HG03064 (cell line): ENCODE data around the gene DONSON.

ENCODE experiments used
- ATAC-seq: cut with Tn5 transposase; IDR thresholded peaks from one replicate; pipeline ENCODE4 v1.9.1; 2021; ENCODE audit warnings: low read depth; ENCODE audit not compliant: unreplicated experiment

DONSON gene

GRCh38 chr21:33562389-33562788 lies 26.1 kb downstream of the DONSON start:
- ATAC-seq: no peak

GRCh38 chr21:33561373-33561772 lies 27.1 kb downstream of the DONSON start:
- ATAC-seq: no peak

GRCh38 chr21:33560965-33561364 lies 27.5 kb downstream of the DONSON start:
- no peak for ATAC-seq

DNA sequence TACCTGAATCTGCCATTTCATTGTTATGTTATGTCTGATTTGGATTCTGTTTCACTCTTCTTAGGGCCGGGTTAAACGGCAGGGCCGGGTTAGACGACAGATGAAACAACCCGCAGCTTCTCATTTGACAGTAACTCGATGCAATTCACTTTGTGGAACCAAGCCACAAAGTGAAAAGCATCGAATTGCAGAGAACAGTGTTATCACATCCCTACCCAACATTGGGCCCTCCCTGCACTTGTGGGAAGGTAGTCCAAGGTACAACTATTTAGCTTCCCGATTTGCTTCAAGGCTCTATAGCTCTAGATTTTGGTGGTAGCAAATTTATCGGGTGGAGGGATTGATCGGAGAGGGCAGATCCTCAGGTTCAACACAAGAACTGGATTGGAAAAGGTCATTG lies 28.7 kb downstream of the DONSON start:
- ATAC-seq: no peak

DNA sequence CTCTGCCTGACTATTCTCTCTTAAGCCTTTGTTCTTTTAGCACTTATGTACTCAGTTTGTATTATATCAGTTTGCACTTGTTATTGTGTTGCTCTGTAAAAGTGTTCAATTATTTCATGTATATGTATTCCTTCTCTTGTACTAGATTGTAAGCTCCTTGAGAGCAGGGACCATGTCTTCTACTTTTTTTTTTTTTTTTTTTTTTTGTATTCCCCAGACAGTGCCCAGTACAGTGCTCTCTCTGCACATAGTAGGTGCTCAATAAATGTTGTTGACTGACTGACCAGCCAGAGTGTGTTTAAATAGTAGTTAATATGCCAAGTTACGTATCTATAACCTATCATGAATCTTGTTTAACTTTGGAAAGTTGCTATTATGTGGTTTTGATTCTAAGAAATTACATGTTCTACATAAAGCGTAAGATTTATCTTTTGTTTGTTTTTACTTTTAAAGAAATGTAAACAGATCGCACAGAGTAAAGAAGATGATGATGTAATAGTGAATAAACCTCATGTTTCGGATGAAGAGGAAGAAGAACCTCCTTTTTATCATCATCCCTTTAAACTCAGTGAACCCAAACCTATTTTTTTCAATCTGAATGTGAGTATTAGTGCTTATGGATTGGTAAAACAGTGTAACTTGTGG lies 29.6 kb downstream of the DONSON start:
- ATAC-seq: no peak

- ATAC-seq: no peak
Measured at GRCh38 chr21:33557447-33557846, 31.0 kb downstream of the DONSON start.

DNA sequence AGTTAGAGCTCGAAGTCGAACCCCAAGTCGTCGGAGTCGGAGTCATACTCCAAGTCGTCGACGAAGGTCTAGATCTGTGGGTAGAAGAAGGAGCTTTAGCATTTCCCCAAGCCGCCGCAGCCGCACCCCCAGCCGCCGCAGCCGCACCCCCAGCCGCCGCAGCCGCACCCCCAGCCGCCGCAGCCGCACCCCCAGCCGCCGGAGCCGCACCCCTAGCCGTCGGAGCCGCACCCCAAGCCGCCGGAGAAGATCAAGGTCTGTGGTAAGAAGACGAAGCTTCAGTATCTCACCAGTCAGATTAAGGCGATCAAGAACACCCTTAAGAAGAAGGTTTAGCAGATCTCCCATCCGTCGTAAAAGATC lies 33.5 kb downstream of the DONSON start:
- no peak for ATAC-seq

DNA sequence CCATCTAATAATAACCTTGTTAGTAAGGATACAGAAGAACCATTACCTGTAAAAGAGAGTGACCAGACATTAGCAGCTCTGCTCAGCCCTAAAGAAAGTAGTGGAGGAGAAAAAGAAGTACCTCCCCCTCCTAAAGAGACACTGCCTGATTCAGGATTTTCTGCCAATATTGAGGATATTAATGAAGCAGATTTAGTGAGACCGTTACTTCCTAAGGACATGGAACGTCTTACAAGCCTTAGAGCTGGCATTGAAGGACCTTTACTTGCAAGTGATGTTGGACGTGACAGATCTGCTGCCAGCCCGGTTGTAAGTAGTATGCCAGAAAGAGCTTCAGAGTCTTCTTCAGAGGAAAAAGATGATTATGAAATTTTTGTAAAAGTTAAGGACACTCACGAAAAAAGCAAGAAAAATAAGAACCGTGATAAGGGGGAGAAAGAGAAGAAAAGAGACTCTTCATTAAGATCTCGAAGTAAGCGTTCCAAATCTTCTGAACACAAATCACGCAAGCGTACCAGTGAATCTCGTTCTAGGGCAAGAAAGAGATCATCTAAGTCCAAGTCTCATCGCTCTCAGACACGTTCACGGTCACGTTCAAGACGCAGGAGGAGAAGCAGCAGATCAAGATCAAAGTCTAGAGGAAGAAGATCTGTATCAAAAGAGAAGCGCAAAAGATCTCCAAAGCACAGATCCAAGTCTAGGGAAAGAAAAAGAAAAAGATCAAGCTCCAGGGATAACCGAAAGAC lies 34.1 kb downstream of the DONSON start:
- no peak for ATAC-seq

DNA sequence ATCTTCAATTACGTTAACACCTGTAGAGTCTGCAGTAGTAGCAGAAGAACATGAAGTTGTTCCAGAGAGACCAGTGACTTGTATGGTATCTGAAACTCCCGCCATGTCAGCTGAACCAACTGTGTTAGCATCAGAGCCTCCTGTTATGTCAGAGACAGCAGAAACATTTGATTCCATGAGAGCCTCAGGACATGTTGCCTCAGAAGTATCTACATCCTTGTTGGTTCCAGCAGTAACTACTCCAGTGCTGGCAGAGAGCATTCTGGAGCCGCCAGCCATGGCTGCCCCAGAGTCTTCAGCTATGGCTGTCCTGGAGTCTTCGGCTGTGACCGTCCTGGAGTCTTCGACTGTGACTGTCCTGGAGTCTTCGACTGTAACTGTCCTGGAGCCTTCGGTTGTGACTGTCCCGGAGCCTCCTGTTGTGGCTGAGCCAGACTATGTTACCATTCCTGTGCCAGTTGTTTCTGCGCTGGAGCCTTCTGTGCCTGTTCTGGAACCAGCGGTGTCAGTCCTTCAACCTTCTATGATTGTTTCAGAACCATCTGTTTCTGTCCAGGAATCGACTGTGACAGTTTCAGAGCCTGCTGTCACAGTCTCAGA lies 35.4 kb downstream of the DONSON start:
- ATAC-seq: no peak

GRCh38 chr21:33552093-33552998 lies 36.1 kb downstream of the DONSON start:
- no peak for ATAC-seq

GRCh38 chr21:33551664-33552063 lies 36.8 kb downstream of the DONSON start:
- no peak for ATAC-seq

DNA sequence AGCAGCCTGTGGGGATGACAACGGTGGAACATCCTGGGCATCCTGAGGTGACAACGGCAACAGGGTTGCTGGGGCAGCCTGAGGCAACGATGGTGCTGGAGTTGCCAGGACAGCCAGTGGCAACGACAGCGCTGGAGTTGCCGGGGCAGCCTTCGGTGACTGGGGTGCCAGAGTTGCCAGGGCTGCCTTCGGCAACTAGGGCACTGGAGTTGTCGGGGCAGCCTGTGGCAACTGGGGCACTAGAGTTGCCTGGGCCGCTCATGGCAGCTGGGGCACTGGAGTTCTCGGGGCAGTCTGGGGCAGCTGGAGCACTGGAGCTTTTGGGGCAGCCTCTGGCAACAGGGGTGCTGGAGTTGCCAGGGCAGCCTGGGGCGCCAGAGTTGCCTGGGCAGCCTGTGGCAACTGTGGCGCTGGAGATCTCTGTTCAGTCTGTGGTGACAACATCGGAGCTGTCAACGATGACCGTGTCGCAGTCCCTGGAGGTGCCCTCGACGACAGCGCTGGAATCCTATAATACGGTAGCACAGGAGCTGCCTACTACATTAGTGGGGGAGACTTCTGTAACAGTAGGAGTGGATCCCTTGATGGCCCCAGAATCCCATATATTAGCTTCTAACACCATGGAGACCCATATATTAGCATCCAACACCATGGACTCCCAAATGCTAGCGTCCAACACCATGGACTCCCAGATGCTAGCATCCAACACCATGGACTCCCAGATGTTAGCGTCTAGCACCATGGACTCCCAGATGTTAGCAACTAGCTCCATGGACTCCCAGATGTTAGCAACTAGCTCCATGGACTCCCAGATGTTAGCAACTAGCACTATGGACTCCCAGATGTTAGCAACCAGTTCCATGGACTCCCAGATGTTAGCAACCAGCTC lies 37.5 kb downstream of the DONSON start:
- ATAC-seq: no peak

DNA sequence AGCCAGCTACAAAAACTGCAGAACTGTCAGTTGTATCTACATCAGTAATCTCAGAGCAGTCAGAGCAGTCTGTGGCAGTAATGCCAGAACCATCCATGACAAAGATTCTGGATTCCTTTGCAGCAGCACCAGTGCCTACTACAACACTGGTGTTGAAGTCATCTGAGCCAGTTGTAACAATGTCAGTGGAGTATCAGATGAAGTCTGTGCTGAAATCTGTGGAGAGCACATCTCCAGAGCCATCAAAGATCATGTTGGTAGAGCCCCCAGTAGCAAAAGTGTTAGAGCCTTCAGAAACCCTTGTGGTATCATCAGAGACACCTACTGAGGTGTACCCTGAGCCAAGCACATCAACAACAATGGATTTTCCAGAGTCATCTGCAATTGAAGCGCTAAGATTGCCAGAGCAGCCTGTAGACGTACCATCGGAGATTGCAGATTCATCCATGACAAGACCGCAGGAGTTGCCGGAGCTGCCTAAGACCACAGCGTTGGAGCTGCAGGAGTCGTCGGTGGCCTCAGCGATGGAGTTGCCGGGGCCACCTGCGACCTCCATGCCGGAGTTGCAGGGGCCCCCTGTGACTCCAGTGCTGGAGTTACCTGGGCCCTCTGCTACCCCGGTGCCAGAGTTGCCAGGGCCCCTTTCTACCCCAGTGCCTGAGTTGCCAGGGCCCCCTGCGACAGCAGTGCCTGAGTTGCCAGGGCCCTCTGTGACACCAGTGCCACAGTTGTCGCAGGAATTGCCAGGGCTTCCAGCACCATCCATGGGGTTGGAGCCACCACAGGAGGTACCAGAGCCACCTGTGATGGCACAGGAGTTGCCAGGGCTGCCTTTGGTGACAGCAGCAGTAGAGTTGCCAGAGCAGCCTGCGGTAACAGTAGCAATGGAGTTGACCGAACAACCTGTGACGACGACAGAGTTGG lies 38.4 kb downstream of the DONSON start:
- ATAC-seq: no peak

- ATAC-seq: no peak
Measured at GRCh38 chr21:33546086-33546485, 42.4 kb downstream of the DONSON start.

DNA sequence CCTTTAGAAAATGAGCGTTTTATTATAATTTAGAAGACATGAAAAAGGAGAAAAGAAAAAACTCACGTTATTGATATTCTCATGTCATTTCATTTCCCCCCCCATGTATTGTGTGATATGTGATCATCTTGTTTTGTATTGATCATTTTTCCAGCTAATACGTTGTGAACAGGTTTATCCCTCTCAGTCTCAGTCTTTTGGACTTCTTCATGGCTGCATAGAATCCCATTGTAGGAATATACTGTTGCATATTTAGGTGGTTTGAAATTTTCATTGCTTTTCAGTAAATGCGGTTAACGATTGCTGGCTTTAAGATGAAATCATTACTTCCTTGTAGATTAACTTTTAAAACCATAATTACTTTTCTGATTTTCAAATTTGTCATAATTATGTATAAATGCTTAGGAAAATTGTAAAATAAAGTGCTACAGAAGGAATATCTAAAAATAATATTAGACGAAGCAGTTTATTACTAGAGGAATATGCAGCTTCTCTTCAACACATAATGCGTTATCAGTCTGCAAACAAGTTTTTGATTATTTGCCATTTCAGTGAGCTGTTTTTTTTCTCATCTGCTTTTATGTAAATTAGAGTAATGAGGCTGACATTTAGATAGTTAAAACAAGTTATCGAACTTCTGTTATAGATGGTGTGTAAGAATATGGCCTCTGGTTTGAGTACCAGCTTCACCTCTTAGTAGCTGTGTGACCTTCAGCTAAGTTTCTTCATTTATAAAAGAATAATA lies 43.9 kb downstream of the DONSON start:
- no peak for ATAC-seq

GRCh38 chr21:33543505-33544129 lies 44.9 kb downstream of the DONSON start:
- ATAC-seq: no peak

DNA sequence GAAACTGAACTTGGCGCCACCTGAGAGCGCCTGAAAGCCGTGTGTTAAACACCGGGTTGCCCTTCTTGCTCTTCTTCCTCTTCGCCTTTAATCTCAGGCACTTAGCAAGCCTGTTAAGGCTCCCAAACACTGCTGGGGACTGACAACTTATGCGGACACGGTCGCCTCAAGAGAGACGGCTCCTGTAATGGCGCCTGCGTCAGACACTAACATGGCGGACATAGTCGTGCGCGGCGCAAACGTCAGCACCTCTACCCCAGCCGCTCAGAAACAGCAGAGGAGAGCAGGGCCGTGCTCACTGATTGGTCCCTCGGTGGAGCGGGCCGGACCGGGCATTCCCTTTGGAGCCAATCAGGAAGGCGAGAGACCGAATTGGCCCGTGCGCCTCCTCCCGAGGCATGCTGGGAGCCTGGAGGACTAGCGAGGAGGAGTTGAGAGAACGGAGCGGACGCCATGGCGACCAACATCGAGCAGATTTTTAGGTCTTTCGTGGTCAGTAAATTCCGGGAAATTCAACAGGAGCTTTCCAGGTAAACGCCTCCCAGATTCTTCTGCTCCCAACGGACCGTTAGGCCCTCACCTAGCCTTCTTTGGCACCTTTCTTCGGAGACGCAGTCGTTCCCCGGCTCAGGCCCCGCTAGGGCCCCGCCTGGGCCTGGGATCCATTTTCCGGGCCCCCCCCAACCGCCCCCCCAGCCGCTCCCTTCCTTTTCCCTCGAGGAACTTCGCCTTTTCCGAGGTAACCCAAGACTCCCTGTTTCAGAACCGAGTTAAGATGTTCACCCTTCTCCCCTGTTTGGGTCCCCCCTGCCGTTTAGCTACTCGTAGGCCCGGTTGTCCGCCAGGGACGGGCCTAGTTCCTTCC lies 45.6 kb downstream of the DONSON start, which contains the start of gene SON:
Gene SON (plus strand): TSS at position 399 of the 865 bp plus-strand sequence. CDS start 55 bp downstream, at position 454.
- ATAC-seq: peak; percentile 87
